Measurements from ENCODE around the gene LIPM.

The LIPM gene

DNA sequence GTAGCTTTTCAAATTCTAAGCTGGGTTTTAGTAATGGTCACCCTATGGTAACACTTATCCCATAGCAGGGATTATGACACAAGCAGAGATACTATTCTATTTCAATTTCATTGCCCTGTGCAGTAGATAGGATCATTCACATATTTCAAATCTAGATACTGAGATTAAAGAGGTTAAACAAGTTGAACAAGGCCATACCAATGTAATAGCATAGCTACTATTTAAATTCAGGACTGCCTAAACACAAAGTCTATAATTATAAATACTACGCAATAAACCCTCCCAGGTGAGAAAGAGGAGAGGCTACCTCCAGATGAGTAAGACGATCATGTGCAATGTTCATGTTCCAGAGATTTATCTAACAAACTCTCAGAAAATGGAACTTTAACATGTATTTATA lies 1.1 kb downstream of the LIPM start:
- DNase-seq = no peak

DNA sequence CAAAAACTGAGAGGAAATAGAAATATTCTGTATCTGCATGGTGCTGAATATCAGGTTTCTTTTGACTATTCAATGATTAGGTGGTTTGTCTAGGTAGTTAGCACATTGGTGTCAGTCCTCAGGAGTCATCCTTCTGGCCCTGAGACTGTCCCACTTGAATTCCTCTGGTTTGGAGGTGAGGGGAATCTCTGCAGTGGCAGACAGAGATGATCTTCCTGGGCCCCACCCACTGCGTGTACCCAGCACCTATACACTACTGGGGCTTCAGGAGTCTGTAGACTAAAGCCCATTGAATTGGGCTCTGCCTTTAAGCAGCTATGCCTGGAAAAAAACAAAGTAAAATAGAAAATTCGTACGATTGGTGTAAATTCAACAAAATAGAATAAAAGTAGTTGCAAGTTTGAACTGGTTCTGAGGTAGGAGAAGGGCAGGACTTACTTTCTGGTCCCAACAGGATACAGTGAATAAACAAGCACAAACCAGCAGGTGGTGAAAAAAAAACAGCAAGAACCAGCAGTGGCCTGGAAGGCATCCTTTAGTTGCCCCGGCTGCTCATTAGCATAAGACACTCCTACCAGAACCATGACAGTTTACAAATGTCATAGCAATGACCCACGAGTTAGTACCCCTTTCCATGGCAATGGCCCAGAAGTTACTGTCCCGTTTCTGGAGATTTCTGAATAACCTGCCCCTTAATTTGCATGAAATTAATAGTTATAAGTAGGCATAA lies 1.7 kb downstream of the LIPM start:
- DNase-seq = no peak

DNA sequence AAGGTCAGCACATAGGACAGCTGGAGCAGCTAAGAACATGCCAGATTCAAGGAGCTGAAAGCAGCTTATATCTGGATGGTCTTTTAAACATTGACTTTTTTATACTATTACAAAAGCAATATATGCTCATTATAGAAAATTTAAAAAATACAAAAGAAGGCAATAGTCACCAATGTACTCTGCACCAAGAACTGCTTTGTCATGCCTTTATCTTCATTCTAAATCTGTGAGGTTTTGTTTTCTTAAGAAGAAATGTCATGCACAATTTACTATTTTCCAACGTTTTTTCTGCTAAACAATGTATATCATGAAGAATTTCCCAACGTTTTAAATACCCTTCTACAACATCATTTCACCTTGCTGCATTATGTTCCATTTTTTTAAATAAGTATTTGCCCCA lies 2.8 kb downstream of the LIPM start:
- DNase-seq = no peak

DNA sequence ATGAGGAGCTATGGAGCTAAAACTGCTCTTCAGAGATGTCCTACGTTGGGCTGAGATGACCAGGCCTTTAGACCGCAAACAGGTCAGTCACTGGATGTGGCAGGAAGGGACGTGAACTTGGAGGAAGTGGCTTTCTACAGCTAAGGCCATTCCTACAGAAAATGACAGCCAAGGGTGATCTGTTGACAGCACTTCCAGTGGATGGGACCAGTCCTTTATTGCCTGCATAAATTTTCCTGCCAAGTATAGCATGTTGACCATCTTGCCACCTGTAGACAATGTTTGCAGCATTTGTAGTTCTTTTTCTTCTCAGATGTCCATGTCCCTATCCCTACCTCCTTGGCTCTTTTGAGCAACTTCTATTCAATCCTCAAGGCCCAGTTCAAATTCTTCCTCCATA lies 3.4 kb downstream of the LIPM start:
- no peak for DNase-seq

- DNase-seq = no peak
These were observed 7.1 kb downstream of the LIPM start for GRCh38 chr10:88809621-88810020.

GRCh38 chr10:88810196-88810961 lies 7.8 kb downstream of the LIPM start:
- DNase-seq = peak; percentile 43 to 83 (median 74)

DNA sequence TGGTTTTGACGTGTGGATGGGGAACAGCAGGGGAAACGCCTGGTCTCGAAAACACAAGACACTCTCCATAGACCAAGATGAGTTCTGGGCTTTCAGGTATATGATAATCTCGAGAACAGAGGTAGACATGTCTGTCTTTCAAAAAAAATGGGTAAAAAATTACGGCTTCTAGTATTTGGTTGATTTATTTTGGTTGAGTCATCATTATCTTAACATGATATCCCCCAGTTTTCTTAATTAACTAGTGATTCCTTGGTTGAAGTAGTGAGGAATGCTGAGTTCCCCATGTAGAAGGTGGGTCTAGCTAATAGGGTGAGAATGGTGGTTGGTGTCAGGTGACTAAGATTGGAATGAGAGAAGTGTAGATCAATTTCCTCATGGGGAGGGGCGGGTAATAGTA lies 10.7 kb downstream of the LIPM start:
- no peak for DNase-seq

DNA sequence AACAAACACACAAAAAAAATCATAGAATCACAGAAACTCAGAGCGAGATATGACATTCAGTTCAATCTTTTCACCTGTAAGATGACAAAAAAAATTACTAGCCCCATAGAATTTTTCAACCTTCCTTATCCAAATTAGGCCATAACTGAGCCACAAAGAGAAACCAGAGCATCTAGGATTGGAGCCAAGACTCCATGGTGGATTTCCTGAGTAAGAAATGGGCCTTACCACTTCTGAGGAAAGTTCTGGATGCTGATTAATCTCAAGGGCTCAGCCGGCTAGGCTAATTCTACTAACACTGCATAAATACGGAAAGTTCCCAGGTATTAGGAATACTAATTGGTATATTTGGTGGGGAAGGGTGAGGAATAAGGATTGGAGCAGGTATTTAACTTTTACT lies 16.8 kb downstream of the LIPM start:
- DNase-seq = no peak

- DNase-seq = peak in 1 of 4 experiments; percentile 13
These were observed 18.3 kb downstream of the LIPM start for GRCh38 chr10:88820748-88821401.

DNA sequence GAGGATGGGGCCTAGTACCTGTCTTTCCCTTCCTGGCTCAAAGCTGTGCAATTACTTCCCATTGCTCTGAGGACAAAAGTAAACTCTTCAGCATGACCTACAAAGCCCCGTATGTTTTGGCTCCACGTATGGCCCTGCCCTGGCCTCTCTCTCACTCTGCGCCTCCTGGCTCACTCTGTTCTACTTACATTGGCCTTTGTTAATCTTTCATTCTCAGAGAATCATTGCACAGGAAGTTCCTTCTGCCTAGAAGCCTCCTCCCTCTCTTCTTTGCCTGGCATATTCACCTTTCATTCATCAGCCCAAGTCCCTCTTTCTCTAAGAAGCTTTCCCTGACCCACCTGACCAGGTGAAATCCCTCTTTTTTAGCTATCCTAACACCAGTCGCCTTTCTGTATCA lies 23.9 kb downstream of the LIPM start:
- DNase-seq = no peak

- no peak for DNase-seq
These were observed 25.1 kb downstream of the LIPM start for GRCh38 chr10:88827671-88828070.

- no peak for DNase-seq
These were observed 25.8 kb downstream of the LIPM start for GRCh38 chr10:88828310-88828709.

- no peak for DNase-seq
These were observed 28.2 kb downstream of the LIPM start for GRCh38 chr10:88830643-88831268.

GRCh38 chr10:88831709-88832108 lies 29.2 kb downstream of the LIPM start:
- no peak for DNase-seq

DNA sequence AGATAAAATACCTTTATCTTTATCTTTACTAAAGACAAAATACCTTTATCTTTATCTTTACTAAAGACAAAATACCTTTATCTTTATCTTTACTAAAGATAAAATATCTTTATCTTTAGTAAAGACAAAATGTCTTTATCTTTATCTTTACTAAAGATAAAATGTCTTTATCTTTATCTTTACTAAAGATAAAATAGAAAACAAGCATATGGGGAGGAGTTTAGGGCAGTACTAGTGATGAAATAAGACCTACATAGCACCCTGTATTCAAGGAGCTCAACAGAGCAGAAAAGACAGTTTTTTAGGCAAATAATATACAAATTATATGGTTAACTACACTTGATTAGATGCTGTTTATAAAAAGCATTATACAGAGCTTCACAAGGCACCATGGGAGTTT lies 29.8 kb downstream of the LIPM start:
- DNase-seq = no peak

GRCh38 chr10:88833156-88833555 lies 30.6 kb downstream of the LIPM start:
- DNase-seq = no peak

DNA sequence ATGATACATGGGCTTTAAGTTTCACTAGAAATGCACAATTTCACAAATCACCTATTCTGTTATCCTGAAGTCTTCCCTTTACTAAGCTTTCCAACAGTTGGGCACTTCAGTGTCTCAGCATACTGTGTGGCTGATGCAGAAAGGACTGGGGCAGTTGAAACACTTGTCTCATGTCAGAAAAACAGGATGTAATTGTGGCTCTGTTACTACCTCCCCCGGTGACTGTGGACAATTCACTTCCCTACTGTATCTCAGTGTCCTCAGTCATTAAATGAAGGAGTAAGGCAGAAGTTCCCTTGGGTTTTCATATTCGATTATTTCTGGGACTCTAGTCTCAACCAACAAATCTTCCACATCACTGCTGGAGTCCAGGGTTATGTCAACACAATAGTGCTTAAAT lies 31.2 kb downstream of the LIPM start:
- peak; percentile 60 to 82 (median 70) for DNase-seq

DNA sequence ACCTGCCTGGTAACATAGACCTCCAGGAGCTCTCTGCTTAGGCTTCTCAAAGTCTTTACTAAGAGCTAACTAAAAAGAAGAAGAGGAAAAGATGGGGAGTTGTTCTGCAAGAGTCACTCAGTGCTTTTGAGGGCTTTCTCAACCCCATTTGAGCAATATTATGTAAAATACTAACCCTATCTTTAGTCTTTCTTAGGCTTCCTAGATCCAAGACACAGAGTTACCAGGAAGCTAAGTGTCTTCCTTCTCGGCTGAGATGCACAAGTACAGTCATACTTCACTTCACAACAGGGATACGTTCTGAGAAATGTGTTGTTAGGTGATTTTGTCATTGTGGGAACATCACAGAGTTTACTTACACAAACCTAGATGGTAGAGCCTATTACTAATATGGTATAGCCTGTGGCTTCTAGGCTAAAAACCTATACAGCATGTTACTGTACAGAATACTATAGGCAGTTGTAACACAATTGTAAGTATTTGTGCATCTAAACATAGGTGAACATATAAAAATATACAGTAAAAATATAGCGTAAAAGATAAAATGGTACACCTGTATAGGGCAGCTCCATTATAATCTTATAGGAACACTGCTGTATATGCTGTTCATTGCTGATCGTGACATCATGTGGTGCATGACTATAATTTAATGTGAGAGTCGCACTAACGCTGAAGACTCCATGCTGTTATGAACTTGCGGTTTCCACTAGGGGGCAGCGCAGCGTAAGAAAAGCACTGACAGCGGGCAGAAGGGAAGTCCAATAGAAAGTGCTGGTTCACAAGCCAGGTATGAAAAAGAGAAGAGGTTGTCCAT lies 32.8 kb downstream of the LIPM start:
- DNase-seq = peak; percentile 86 to 93 (median 90)

- DNase-seq = no peak
These were observed 33.3 kb downstream of the LIPM start for GRCh38 chr10:88835910-88836221.

GRCh38 chr10:88837632-88838031 lies 35.1 kb downstream of the LIPM start:
- DNase-seq = peak in 1 of 4 experiments; percentile 19

- DNase-seq = peak in 1 of 4 experiments; percentile 17
These were observed 36.3 kb downstream of the LIPM start for GRCh38 chr10:88838766-88839350.

DNA sequence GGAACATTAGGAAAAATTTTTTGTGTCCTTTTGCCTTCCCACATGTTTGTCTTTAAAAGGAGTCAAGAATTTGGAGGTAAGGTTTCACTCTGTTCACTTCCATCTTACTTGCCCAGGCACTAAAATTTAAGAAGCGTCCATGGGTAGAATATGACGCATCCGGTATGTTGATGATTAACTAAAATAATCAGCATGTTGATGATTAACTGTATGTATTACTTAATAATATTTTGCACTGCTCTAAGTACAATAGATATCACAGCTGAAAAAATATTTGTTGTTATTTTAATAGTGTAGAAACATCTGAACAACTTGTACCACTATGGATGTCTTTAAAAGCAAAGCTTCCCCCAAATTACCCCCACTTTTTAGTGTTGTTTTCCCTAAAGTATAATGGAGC lies 37.6 kb downstream of the LIPM start:
- no peak for DNase-seq
